ENCODE results near the gene PDK1.

PDK1 gene

GRCh38 chr2:172642301-172643020 lies 86.6 kb downstream of the PDK1 start:
- TF ChIP-seq CTBP1 (IDR thresholded peaks at IDR 0.05; ENCODE audit: borderline replicate concordance) (no peak), FOXK2 (IDR thresholded peaks at IDR 0.05) (no peak), SP1 (IDR thresholded peaks at IDR 0.05) (no peak), HDGF (IDR thresholded peaks at IDR 0.05; ENCODE audit: borderline replicate concordance) (no peak), NFRKB (IDR thresholded peaks at IDR 0.05) (no peak), FOXM1 (IDR thresholded peaks at IDR 0.05; ENCODE audit: borderline replicate concordance) (no peak), L3MBTL2 (conservative IDR thresholded peaks at IDR 0.05) (no peak), BHLHE40 (IDR thresholded peaks at IDR 0.05; ENCODE audit: borderline replicate concordance) (no peak)
- ChIA-PET POLR2A (interaction anchor here (0.7 kb wide), 1 partner anchor 100 kb away, joined by 3 read pairs; no protein-coding TSS in a partner anchor), CTCF (no interaction called here)
- no peak for DNase-seq (ENCODE audit: extremely low spot score)

- no peak for TF ChIP-seq HDGF (IDR thresholded peaks at IDR 0.05; ENCODE audit: borderline replicate concordance)
- TF ChIP-seq ELF4 (IDR thresholded peaks at IDR 0.05), result no peak
- no peak for TF ChIP-seq TARDBP (IDR thresholded peaks at IDR 0.05)
- POLR2A ChIA-PET, result interaction anchor here (0.7 kb wide), 1 partner anchor 99 kb away, joined by 3 read pairs; no protein-coding TSS in a partner anchor
- no peak for DNase-seq (ENCODE audit: extremely low spot score)
- CTCF ChIA-PET, result no interaction called here
Observed at GRCh38 chr2:172643142-172643541, 87.3 kb downstream of the PDK1 start.

- ChIA-PET CTCF (no interaction called here), POLR2A (no interaction called here)
- no peak for DNase-seq (ENCODE audit: extremely low spot score)
- TF ChIP-seq L3MBTL2 (conservative IDR thresholded peaks at IDR 0.05) (no peak), ARNT (IDR thresholded peaks at IDR 0.05) (no peak)
Observed at GRCh38 chr2:172647439-172647838, 91.5 kb downstream of the PDK1 start.

- POLR2A ChIA-PET, result no interaction called here
- TF ChIP-seq ZNF384 (IDR thresholded peaks at IDR 0.05), result no peak
- DNase-seq (ENCODE audit: extremely low spot score), result no peak
- CTCF ChIA-PET, result no interaction called here
Observed at GRCh38 chr2:172655091-172655837, 99.4 kb downstream of the PDK1 start.

- no peak for TF ChIP-seq BHLHE40 (IDR thresholded peaks at IDR 0.05; ENCODE audit: borderline replicate concordance)
- no peak for TF ChIP-seq SP1 (IDR thresholded peaks at IDR 0.05)
- no peak for TF ChIP-seq SUZ12 (IDR thresholded peaks at IDR 0.05)
- TF ChIP-seq HDGF (IDR thresholded peaks at IDR 0.05; ENCODE audit: borderline replicate concordance), result no peak
- no peak for TF ChIP-seq PKNOX1 (IDR thresholded peaks at IDR 0.05)
- TF ChIP-seq FOXK2 (IDR thresholded peaks at IDR 0.05), result no peak
- no peak for TF ChIP-seq CTBP1 (IDR thresholded peaks at IDR 0.05; ENCODE audit: borderline replicate concordance)
- no peak for TF ChIP-seq ARNT (IDR thresholded peaks at IDR 0.05)
- ChIA-PET CTCF (no interaction called here), POLR2A (no interaction called here)
- no peak for DNase-seq (ENCODE audit: extremely low spot score)
Observed at GRCh38 chr2:172655838-172656573, 100.1 kb downstream of the PDK1 start.
